Fibroblast of lung (primary cell): ENCODE results near the gene PDE2A. TPM values are rescaled to one million over a fixed set of nuclear protein-coding genes. Genes with fewer than 3 reads are reported as not detected.
A peak's percentile ranks its signal among the peaks of the same experiment; 100 is the strongest.

ENCODE experiments used
- DNase-seq, 2 donors: peaks; one replicate each; pipeline versions ENCODE4 v3.0.0 to v3.0.0-alpha.2; 2010; ENCODE audit warnings: low read depth in 2 of 2
- H2AFZ ChIP-seq: 2 replicates; pipeline ENCODE4 v1.5.1; 2012; ENCODE audit warnings: low read length, control low read depth, inconsistent platforms
- H3K27ac ChIP-seq: 2 replicates; pipeline ENCODE4 v1.5.1; 2011; ENCODE audit warnings: low read length, control low read depth; ENCODE audit not compliant: insufficient read depth
- H3K27me3 ChIP-seq: 2 replicates; pipeline ENCODE4 v1.5.1; 2011; ENCODE audit warnings: mild to moderate bottlenecking, low read length; ENCODE audit not compliant: control insufficient read depth, insufficient read depth
- H3K36me3 ChIP-seq: 2 replicates; pipeline ENCODE4 v1.5.1; 2011; ENCODE audit warnings: low read length; ENCODE audit not compliant: control insufficient read depth, insufficient read depth
- H3K4me1 ChIP-seq: 2 replicates; pipeline ENCODE4 v1.5.1; 2011; ENCODE audit warnings: low read length; ENCODE audit not compliant: control insufficient read depth, insufficient read depth; ENCODE audit errors: extremely low read depth
- H3K4me2 ChIP-seq: 2 replicates; pipeline ENCODE4 v1.5.1; 2011; ENCODE audit warnings: low read length, control low read depth; ENCODE audit not compliant: insufficient read depth; ENCODE audit errors: extremely low read depth
- H3K4me3 ChIP-seq, 4 experiments: fragments of 200-600 bp in 1 of 4; sonication (generic) in 1 of 4; replicated peaks in 1 of 4; 2 replicates each; pipeline ENCODE4 v1.5.1; 2011 to 2016; ENCODE audit warnings: low read length in 4 of 4, low read depth in 3 of 4, mild to moderate bottlenecking in 3 of 4, control low read depth in 2 of 4, inconsistent platforms in 1 of 4, mixed read lengths in 1 of 4; ENCODE audit not compliant: insufficient read depth in 1 of 4; ENCODE audit errors: control extremely low read depth in 1 of 4
- H3K79me2 ChIP-seq: 2 replicates; pipeline ENCODE4 v1.5.1; 2012; ENCODE audit warnings: mild to moderate bottlenecking, low read length, inconsistent platforms; ENCODE audit not compliant: control insufficient read depth, insufficient read depth
- H3K9ac ChIP-seq: 2 replicates; pipeline ENCODE4 v1.5.1; 2011; ENCODE audit warnings: mild to moderate bottlenecking, low read length, control low read depth; ENCODE audit not compliant: insufficient read depth
- H3K9me3 ChIP-seq: 2 replicates; pipeline ENCODE4 v1.5.1; 2012; ENCODE audit warnings: low read depth, low read length; ENCODE audit not compliant: control insufficient read depth, insufficient read depth
- H4K20me1 ChIP-seq: 2 replicates; pipeline ENCODE4 v1.5.1; 2011; ENCODE audit warnings: low read length; ENCODE audit not compliant: control insufficient read depth, insufficient read depth; ENCODE audit errors: extremely low read depth
- EZH2 ChIP-seq: IDR thresholded peaks from 2 replicates; pipeline ENCODE4 v1.5.1; 2012; ENCODE audit warnings: low read length, control low read depth, mild to moderate bottlenecking; ENCODE audit errors: missing control alignments
- polyA plus RNA-seq, 2 donors: library from polyadenylated mRNA; depleted of rRNA in 1 of 2; stranded (reverse) in 1 of 2; unstranded in 1 of 2; fragments of >200 nt; gene quantifications; 2 replicates each; pipeline ENCODE4 v1.2.1, GENCODE V29; 2011 to 2012; ENCODE audit warnings: missing spikeins in 1 of 2
- total RNA-seq: library from RNA; depleted of rRNA; stranded (reverse); fragments of >200 nt; gene quantifications from 2 replicates; pipeline ENCODE4 v1.2.1, GENCODE V29; 2014
- TF ChIP-seq, protein P1 (sequence below), 2 donors: IDR thresholded peaks in 1 of 2; conservative IDR thresholded peaks in 1 of 2; 1 replicate in 1 of 2; 2 replicates in 1 of 2; pipeline ENCODE4 v1.5.1; 2011 to 2012; ENCODE audit warnings: low read length in 2 of 2, control low read depth in 1 of 2, inconsistent platforms in 1 of 2, low read depth in 1 of 2, mild to moderate bottlenecking in 1 of 2

Gene PDE2A
- total and polyA plus RNA-seq, 2 donors (not counting 1 experiment from before 2014, with no cell fraction given), result 0.50 to 2.6 TPM

DNA sequence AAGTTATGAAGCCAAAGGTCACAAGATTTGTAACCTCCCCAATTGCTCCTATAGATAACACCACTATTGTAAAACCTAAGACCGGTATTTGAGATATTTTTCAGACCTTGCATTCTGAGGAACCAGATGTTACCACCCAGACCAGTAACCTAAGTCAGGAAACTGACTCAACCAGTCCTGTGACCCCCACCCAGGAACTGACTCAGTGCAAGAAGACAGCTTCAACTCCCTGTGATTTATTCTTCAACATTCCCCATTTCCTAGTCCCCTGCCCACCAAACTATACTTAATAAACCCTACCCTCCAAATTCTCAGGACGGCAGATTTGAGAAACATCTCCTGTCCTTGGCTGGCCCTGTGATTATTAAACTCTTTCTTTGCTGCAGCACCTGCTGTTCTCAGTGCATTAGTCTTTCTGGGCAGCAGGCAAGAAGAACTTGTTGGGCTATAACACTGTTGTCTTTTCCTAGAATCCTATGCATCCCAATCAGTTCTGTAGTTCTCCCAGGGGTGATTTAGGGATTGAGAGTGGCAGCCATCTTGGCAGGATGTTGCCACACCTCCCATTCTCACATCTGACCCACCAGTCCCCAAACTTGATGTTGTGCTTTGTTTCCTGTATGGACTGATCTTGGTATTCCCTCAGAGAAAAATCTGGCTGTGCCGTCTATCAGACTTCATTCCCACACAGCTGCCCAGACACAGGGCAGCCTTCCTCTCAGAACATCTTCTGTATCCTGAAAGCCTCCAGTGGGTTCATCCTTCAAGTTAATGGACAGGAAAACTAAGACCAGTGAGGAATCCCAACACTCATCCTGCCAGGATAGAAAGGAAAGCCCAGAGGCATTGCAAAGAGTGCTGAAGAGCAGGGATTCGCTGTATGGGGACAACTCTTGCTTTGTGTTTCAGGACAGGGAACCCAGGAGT lies 104.0 kb downstream of the PDE2A start:
- H3K9me3 ChIP-seq, result no peaks in the 10 kb centered on the region
- no peaks in the 10 kb centered on the region for H4K20me1 ChIP-seq
- peak; percentile 79 to 90 for DNase-seq
- no peak overlapping the region for H3K27ac ChIP-seq
- TF ChIP-seq, protein P1, sequence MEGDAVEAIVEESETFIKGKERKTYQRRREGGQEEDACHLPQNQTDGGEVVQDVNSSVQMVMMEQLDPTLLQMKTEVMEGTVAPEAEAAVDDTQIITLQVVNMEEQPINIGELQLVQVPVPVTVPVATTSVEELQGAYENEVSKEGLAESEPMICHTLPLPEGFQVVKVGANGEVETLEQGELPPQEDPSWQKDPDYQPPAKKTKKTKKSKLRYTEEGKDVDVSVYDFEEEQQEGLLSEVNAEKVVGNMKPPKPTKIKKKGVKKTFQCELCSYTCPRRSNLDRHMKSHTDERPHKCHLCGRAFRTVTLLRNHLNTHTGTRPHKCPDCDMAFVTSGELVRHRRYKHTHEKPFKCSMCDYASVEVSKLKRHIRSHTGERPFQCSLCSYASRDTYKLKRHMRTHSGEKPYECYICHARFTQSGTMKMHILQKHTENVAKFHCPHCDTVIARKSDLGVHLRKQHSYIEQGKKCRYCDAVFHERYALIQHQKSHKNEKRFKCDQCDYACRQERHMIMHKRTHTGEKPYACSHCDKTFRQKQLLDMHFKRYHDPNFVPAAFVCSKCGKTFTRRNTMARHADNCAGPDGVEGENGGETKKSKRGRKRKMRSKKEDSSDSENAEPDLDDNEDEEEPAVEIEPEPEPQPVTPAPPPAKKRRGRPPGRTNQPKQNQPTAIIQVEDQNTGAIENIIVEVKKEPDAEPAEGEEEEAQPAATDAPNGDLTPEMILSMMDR (conservative IDR thresholded peaks at IDR 0.05 in 1 of 2, IDR thresholded peaks at IDR 0.05 in 1 of 2; ENCODE audit: low read depth in 1 of 2, low read length in 2 of 2), result no peak
- no peak for TF ChIP-seq EZH2
- peaks cover 2% of the 10 kb centered on the region for H3K4me1 ChIP-seq
- no peak overlapping the region for H3K9ac ChIP-seq
- no peak overlapping the region for H3K4me3 ChIP-seq
- no peak overlapping the region for H2AFZ ChIP-seq
- no peaks in the 10 kb centered on the region for H3K36me3 ChIP-seq
- H3K4me2 ChIP-seq, result no peak overlapping the region
- no peaks in the 10 kb centered on the region for H3K27me3 ChIP-seq
- no peaks in the 10 kb centered on the region for H3K79me2 ChIP-seq

DNA sequence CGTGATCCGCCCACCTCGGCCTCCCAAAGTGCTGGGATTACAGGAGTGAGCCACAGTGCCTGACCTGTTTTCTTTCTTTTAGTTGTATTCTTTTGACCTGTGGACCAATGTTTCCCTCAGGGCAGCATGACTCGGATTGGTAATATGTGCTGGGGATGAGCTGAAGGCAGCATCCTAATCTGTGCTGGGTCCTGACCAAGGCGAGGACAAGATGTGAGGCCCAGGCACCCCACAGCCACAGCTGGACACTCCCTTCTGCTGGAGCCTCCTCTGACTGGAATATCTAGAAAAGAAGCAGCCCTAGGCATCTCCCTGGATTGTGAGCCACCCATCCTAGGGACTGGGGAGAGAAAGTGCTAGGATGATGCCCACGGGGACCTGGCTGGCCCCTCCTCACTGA lies 105.4 kb downstream of the PDE2A start:
- Histone ChIP-seq H3K4me2 (no peak overlapping the region), H3K27me3 (no peaks in the 10 kb centered on the region), H3K36me3 (no peaks in the 10 kb centered on the region), H3K9ac (no peak overlapping the region), H3K4me1 (peaks cover 2% of the 10 kb centered on the region), H3K4me3 (no peak overlapping the region), H3K9me3 (no peaks in the 10 kb centered on the region), H3K79me2 (no peaks in the 10 kb centered on the region), H3K27ac (no peak overlapping the region), H4K20me1 (no peaks in the 10 kb centered on the region), H2AFZ (no peak overlapping the region)
- TF ChIP-seq EZH2, result no peak
- TF ChIP-seq, protein P1 (conservative IDR thresholded peaks at IDR 0.05 in 1 of 2, IDR thresholded peaks at IDR 0.05 in 1 of 2; ENCODE audit: low read depth in 1 of 2, low read length in 2 of 2), result no peak
- peak in 1 of 2 donors; percentile 9 for DNase-seq

DNA sequence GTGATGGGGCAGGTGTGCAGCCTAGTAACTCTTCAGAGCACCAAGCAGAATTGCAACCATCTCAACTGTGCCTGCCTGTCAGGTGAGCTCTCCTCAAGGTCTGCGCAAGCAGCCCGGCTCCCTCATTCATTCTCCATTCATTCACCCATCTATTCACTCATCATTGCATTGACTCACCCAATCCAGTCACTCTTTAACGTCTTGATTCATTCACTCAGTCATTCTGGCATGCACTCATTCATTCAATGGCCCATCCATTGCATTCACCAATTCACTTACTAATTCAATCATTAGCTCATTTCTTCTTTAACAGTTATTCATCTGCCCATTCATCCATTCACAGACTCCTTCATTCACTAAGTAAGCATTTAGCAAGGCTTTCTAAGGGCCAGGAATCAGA lies 111.8 kb downstream of the PDE2A start:
- Histone ChIP-seq H4K20me1 (no peaks in the 10 kb centered on the region), H3K9me3 (no peaks in the 10 kb centered on the region), H2AFZ (no peak overlapping the region), H3K27me3 (peaks cover under 1% of the 10 kb centered on the region), H3K4me1 (no peaks in the 10 kb centered on the region), H3K79me2 (no peaks in the 10 kb centered on the region), H3K4me3 (no peak overlapping the region), H3K4me2 (no peak overlapping the region), H3K36me3 (no peaks in the 10 kb centered on the region), H3K27ac (no peak overlapping the region), H3K9ac (no peak overlapping the region)
- TF ChIP-seq EZH2, result no peak
- TF ChIP-seq, protein P1 (conservative IDR thresholded peaks at IDR 0.05 in 1 of 2, IDR thresholded peaks at IDR 0.05 in 1 of 2; ENCODE audit: low read depth in 1 of 2, low read length in 2 of 2), result no peak
- no peak for DNase-seq
